ENCODE data around the gene CRY1.

DNA sequence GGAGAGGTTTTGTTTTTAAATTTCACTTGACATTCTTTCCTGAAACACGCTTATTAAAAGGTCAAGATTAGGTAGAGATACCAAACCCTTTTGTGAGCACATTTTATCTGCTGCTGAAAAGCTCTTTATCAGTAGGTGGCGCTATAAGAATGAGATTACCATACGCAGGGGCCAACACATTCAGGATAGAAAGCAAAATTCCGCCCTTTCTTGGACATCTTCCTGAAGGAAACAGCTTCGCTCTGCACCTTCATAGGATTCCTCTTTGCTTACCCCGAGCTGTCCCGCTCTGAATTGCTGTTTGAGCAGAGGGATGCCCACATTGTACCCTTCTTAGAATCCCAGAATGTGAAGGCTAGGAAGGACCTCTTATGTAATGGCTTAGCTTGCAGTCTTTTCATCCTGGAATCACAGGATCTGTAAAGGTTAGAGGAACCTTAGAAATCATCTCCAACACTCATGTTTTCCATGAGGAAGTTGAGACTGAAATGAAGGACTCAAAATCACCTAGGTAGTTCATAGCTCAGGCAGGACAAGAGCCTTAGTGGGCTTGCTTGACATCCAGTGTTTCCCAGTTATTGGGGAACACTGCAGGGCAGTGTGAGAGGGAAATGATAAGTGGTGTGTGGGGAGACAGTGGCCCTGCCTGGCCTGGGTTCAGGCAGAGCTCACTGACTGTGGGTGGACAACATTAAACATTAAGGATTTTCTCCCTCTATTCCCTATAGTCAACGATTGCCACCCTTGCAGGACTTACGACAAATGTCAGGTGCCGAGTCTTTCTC is 38.7 kb upstream of the CRY1 start:
- TF ChIP-seq, protein P1, sequence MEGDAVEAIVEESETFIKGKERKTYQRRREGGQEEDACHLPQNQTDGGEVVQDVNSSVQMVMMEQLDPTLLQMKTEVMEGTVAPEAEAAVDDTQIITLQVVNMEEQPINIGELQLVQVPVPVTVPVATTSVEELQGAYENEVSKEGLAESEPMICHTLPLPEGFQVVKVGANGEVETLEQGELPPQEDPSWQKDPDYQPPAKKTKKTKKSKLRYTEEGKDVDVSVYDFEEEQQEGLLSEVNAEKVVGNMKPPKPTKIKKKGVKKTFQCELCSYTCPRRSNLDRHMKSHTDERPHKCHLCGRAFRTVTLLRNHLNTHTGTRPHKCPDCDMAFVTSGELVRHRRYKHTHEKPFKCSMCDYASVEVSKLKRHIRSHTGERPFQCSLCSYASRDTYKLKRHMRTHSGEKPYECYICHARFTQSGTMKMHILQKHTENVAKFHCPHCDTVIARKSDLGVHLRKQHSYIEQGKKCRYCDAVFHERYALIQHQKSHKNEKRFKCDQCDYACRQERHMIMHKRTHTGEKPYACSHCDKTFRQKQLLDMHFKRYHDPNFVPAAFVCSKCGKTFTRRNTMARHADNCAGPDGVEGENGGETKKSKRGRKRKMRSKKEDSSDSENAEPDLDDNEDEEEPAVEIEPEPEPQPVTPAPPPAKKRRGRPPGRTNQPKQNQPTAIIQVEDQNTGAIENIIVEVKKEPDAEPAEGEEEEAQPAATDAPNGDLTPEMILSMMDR (conservative IDR thresholded peaks at IDR 0.05; ENCODE audit: low read length), result peak; percentile 98
- TF ChIP-seq EZH2phosphoT487 (IDR thresholded peaks at IDR 0.05; ENCODE audit: borderline replicate concordance), result no peak
